SH-SY5Y (cell line): ENCODE data around the gene SMTNL2.

ENCODE experiments used
- GATA2 ChIP-seq: IDR thresholded peaks from 2 replicates; pipeline ENCODE4 v1.6.1; 2011; ENCODE audit warnings: mild to moderate bottlenecking, low read depth, low read length
- GATA3 ChIP-seq: IDR thresholded peaks from 2 replicates; pipeline ENCODE4 v1.6.1; 2011; ENCODE audit warnings: low read depth, mild to moderate bottlenecking, low read length, moderate library complexity

Gene SMTNL2

GRCh38 chr17:4594406-4594805 is 10.1 kb downstream of the SMTNL2 start:
- TF ChIP-seq GATA2 (no peak), GATA3 (no peak)

DNA sequence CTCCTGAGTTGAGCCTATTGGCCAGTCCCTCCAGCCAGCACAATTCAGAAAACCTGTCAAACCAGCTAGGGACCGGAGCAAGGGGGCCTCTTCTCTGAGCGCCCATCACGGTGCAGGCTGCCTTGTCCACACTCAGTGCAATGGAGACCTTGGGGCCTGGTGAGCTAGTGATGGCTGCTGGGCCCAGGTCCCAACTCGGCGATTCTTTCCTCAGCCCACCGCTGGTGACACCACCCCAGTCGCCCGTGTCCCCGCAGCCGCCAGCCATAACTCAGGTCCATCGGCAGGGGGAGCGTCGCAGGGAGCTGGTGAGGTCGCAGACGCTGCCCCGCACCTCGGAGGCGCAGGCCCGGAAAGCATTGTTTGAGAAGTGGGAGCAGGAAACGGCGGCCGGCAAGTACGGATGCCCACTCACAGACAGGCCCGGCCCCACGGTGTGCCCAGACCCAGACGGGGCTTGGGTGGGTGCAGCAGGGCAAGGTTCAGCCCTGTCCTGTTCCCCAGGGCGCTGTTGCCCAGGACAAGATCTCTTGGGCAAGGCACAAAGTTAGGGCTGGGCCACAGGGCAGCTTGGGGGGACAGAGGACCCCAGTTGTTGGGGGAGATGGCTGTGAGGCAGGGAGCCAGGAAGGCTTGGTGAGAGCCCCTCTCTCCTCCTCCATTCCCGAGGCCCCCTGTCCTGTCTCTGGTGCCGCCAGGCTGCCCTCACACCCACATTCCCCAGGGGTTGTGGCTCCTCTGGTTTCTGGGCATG is 10.8 kb downstream of the SMTNL2 start:
- TF ChIP-seq GATA2 (no peak), GATA3 (no peak)

DNA sequence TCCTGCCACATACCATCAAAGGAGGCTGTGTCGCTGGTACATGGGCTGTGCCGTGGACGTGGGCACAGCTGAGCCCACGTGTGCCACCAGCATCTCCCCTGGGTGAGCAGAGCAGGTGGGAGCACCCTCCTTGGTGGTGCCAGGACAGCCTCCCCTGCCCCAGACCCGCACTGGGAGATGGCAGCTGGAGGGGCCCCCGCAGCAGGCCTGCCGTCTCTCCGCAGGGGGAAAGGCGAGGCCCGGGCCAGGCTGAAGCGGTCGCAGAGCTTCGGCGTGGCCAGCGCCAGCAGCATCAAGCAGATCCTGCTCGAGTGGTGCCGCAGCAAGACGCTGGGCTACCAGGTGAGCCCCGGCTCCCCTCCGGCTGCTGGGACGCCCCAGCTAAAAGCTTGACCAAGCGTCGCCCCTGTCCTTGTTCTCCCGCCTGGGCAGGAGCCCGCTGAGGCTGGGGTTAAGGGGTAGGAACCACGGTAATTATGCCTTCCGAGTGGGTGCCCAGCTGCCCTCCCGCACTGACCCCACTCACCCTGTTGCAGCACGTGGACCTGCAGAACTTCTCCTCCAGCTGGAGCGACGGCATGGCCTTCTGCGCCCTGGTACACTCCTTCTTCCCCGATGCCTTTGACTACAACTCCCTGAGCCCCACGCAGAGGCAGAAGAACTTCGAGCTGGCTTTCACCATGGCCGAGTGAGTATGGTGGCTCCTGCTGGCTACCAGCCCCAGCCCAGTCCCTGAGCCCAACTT is 12.5 kb downstream of the SMTNL2 start:
- TF ChIP-seq GATA3 (no peak), GATA2 (no peak)

DNA sequence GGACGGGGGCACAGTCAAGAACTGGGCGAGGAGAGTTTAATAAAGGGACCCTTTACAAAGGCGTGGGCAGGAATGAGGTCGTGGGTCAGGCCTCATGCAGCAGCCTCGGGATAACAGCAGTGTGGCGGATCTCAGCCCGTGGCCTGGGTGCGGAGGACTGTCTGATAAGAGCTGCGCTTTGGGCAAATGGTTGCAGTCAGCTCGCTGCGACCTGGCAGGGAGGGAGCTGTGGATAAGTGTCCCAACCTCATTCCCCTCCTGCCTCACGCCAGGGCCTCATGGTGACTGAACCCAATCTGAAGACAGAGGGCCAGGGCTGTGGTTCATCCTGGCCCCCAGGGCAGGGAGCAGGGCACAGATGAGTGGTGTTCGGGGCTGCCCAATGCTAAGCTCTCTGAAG is 13.6 kb downstream of the SMTNL2 start:
- TF ChIP-seq GATA2 (no peak), GATA3 (no peak)

GRCh38 chr17:4598776-4599504 is 14.6 kb downstream of the SMTNL2 start:
- TF ChIP-seq GATA2, result no peak
- TF ChIP-seq GATA3, result no peak

DNA sequence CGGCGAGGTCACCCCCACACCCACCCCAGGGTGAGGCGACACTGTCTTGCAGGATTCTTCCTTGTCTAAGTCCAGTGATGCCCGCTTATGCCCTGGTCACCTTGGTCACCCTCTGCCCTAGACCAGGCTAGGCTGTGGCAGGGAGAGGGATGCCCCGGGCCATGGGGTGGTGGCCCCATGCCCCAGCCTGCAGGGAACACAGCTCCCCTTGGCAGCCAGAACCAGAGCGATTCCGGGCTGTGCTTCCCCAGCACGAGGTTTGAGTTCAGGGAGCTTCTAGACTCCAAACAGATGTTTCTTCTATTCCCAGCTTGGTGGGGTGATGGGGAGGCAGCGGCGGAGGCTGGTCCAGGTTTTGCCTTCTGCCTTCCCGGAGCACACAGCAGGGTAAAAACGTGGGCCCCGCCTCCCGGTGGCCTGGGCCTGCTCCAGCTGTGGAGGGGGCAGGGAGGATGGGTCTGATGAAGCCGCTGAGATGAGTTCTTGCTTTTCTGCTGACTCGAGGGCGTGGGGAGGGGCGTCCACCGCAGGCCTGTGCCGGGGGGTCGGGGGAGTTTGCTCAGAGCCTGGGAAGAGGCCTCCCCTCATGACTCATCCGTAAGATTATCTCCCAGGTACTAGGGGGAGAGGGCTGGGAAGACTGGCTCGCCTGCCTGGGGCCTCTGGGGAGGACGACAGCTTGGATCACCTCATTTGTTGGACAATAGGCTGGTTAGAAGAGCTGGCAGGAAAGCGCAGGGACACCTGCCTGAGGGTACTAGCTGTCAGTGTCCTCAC is 15.4 kb downstream of the SMTNL2 start:
- TF ChIP-seq GATA3 (no peak), GATA2 (no peak)

- TF ChIP-seq GATA3 (no peak), GATA2 (no peak)
Measured at GRCh38 chr17:4600563-4600962, 16.2 kb downstream of the SMTNL2 start.

DNA sequence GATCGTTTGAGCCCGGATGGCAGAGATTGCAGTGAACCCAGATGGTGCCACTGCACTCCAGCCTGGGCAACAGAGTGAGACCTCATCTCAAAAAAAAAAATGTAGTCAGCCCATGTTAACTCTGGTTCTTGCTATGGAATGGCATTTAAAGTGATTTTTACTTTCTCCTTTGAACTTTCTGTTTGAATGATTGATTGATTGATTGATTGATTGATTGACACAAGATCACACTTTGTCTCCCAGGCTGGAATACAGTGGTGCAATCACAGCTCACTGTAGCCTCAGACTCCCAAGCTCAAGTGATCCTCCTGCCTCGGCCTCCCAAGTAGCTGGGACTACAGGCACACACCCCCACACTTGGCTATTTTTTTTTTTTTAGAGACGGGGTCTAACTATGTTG is 17.0 kb downstream of the SMTNL2 start:
- TF ChIP-seq GATA2 (no peak), GATA3 (no peak)

- TF ChIP-seq GATA2, result no peak
- no peak for TF ChIP-seq GATA3
Measured at GRCh38 chr17:4602041-4602440, 17.7 kb downstream of the SMTNL2 start.

- TF ChIP-seq GATA2, result no peak
- no peak for TF ChIP-seq GATA3
Measured at GRCh38 chr17:4604111-4604644, 19.8 kb downstream of the SMTNL2 start.

DNA sequence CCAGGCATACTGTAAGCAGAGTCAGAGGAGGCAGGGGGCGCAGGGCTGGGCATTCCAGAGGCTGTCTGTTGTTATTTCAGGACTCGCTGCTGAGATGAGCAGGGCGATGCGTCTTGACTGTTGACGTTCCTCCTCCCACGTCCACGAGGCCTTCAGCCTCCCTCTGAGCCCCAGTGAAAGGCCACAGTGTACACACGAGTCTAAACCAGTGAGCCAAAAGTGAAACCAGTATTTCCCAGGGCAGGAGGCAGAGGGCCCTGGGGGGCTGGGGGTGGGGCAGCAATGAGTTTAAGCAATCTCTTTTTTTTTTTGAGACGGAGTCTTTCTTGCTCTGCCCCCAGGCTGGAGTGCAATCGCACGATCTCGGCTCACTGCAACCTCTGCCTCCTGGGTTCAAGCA is 21.5 kb downstream of the SMTNL2 start:
- TF ChIP-seq GATA3 (no peak), GATA2 (no peak)

DNA sequence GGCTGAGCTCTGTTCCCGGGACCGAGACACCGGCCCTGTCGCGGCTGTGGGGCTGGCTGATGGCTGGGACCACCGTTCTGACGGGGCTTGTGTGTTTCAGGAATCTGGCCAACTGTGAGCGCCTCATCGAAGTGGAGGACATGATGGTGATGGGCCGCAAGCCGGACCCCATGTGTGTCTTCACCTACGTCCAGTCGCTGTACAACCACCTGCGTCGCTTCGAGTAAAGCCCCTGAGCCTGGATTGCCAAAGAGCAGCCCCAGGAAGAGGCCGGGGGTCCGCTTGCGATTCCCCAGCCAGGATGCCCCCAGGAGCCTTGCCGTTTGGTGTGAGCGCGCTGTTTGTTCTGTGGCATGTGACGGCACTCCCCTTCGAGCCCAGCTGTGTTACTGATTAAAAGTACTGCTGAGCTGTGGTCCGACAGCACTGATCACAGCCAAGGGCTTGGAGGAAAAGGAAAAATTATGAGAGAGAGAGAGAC is 23.0 kb downstream of the SMTNL2 start:
- TF ChIP-seq GATA2, result no peak
- no peak for TF ChIP-seq GATA3

- no peak for TF ChIP-seq GATA2
- no peak for TF ChIP-seq GATA3
Measured at GRCh38 chr17:4607773-4608187, 23.5 kb downstream of the SMTNL2 start.

GRCh38 chr17:4609761-4610160 is 25.4 kb downstream of the SMTNL2 start:
- no peak for TF ChIP-seq GATA3
- TF ChIP-seq GATA2, result no peak
